Neural cell (in vitro differentiated cells): ENCODE results near the gene ATP2C1. TPM values are rescaled to one million over a fixed set of nuclear protein-coding genes. Genes with fewer than 3 reads are reported as not detected.

Experiments
- H2AFZ ChIP-seq: fragments of 200-600, 300-800 bp; sonication (generic), shearing (Covaris generic); 2 replicates; pipeline ENCODE4 v1.6.0; 2014; ENCODE audit warnings: low read depth, mild to moderate bottlenecking, antibody characterized with exemption, low read length, moderate library complexity
- H3F3A ChIP-seq: fragments of 200-600 bp; shearing (Covaris generic); 2 replicates; pipeline ENCODE4 v1.6.1; 2016; ENCODE audit warnings: mild to moderate bottlenecking, moderate library complexity, mixed read lengths, antibody characterized with exemption, low read length; ENCODE audit not compliant: insufficient read depth, poor library complexity, severe bottlenecking
- H3K27ac ChIP-seq: fragments of 200-600, 300-800 bp; sonication (generic), shearing (Covaris generic); 2 replicates; pipeline ENCODE4 v1.5.1; 2014; ENCODE audit warnings: mild to moderate bottlenecking, low read length, moderate library complexity
- H3K27me3 ChIP-seq: fragments of 300-800, 200-600 bp; sonication (generic), shearing (Covaris generic); 2 replicates; pipeline ENCODE4 v1.6.0; 2014; ENCODE audit warnings: mild to moderate bottlenecking, low read depth, low read length, moderate library complexity; ENCODE audit not compliant: insufficient read depth
- H3K36me3 ChIP-seq: fragments of 300-800, 200-600 bp; sonication (generic), shearing (Covaris generic); 2 replicates; pipeline ENCODE4 v1.5.1; 2014; ENCODE audit warnings: mild to moderate bottlenecking, antibody characterized with exemption, low read length, moderate library complexity; ENCODE audit not compliant: insufficient read depth
- H3K4me2 ChIP-seq: fragments of 300-800, 200-600 bp; sonication (generic), shearing (Covaris generic); 2 replicates; pipeline ENCODE4 v1.6.0; 2014; ENCODE audit warnings: mild to moderate bottlenecking, low read length
- H3K4me3 ChIP-seq: fragments of 300-800, 200-600 bp; sonication (generic), shearing (Covaris generic); 2 replicates; pipeline ENCODE4 v1.5.1; 2014; ENCODE audit warnings: mild to moderate bottlenecking, low read length, moderate library complexity
- H3K79me2 ChIP-seq: fragments of 200-600 bp; shearing (Covaris generic); replicated peaks from 2 replicates; pipeline ENCODE4 v1.6.0; 2014; ENCODE audit warnings: mild to moderate bottlenecking, low read length, moderate library complexity; ENCODE audit not compliant: insufficient read depth
- H3K9ac ChIP-seq: fragments of 300-800, 200-600 bp; sonication (generic), shearing (Covaris generic); 2 replicates; pipeline ENCODE4 v1.6.1; 2016; ENCODE audit warnings: mild to moderate bottlenecking, low read length, mixed read lengths
- H3K9me2 ChIP-seq: fragments of 200-600 bp; shearing (Covaris generic); 2 replicates; pipeline ENCODE4 v1.6.1; 2016; ENCODE audit warnings: mild to moderate bottlenecking, low read length, mixed read lengths; ENCODE audit not compliant: insufficient read depth
- H3K9me3 ChIP-seq: fragments of 200-600, 300-800 bp; sonication (generic), shearing (Covaris generic); 2 replicates; pipeline ENCODE4 v1.6.1; 2016; ENCODE audit warnings: mild to moderate bottlenecking, mixed run types, low read length, moderate library complexity, mixed read lengths
- H4K20me1 ChIP-seq: fragments of 200-600 bp; shearing (Covaris generic); 2 replicates; pipeline ENCODE4 v1.6.1; 2016; ENCODE audit warnings: mild to moderate bottlenecking, mixed run types; ENCODE audit not compliant: insufficient read depth
- CTCF ChIP-seq: fragments of 450-650 bp; IDR thresholded peaks from 2 replicates; pipeline ENCODE4 v1.5.1; 2014; ENCODE audit warnings: antibody characterized with exemption, mild to moderate bottlenecking, moderate library complexity; ENCODE audit not compliant: poor library complexity, severe bottlenecking
- EP300 ChIP-seq: fragments of 450-650 bp; conservative IDR thresholded peaks from 2 replicates; pipeline ENCODE4 v1.6.1; 2014; ENCODE audit warnings: antibody characterized with exemption, mild to moderate bottlenecking, moderate library complexity; ENCODE audit not compliant: poor library complexity, severe bottlenecking
- EZH2 ChIP-seq: fragments of 200-600, 300-800 bp; shearing (Covaris generic), sonication (generic); IDR thresholded peaks from 2 replicates; pipeline ENCODE4 v1.6.1; 2014; ENCODE audit warnings: antibody characterized with exemption, low read length, borderline replicate concordance, mild to moderate bottlenecking; ENCODE audit not compliant: insufficient read depth, poor library complexity, severe bottlenecking
- MXI1 ChIP-seq: fragments of 450-650 bp; conservative IDR thresholded peaks from 2 replicates; pipeline ENCODE4 v1.6.1; 2014; ENCODE audit warnings: antibody characterized with exemption, mild to moderate bottlenecking; ENCODE audit not compliant: poor library complexity, severe bottlenecking
- POLR2AphosphoS5 ChIP-seq: IDR thresholded peaks from 2 replicates; pipeline ENCODE4 v1.6.1; 2012
- RAD21 ChIP-seq: fragments of 450-650 bp; conservative IDR thresholded peaks from 2 replicates; pipeline ENCODE4 v1.6.1; 2014; ENCODE audit warnings: antibody characterized with exemption, mild to moderate bottlenecking, moderate library complexity
- REST ChIP-seq: IDR thresholded peaks from 2 replicates; pipeline ENCODE4 v1.6.1; 2012; ENCODE audit warnings: borderline replicate concordance
- SMC3 ChIP-seq: fragments of 450-650 bp; conservative IDR thresholded peaks from 2 replicates; pipeline ENCODE4 v1.6.1; 2014; ENCODE audit warnings: antibody characterized with exemption, mild to moderate bottlenecking, moderate library complexity; ENCODE audit not compliant: poor library complexity
- TAF1 ChIP-seq: IDR thresholded peaks from 2 replicates; pipeline ENCODE4 v1.6.1; 2012; ENCODE audit warnings: low read depth
- polyA plus RNA-seq: library from polyadenylated mRNA; depleted of rRNA; stranded (reverse); fragments of >200 nt; gene quantifications from 2 replicates; pipeline ENCODE4 v1.2.3, GENCODE V29; 2014

Gene ATP2C1
- polyA plus RNA-seq, 1 donor from 2014 or later: 134 TPM

GRCh38 chr3:130876594-130876993 is 17.3 kb upstream of the ATP2C1 start:
- H3K36me3 ChIP-seq: no peaks in the 10 kb centered on the region
- no peak overlapping the region for H3K4me3 ChIP-seq
- no peaks in the 10 kb centered on the region for H3K9me3 ChIP-seq
- no peaks in the 10 kb centered on the region for H3K9me2 ChIP-seq
- no peak overlapping the region for H2AFZ ChIP-seq
- H4K20me1 ChIP-seq: no peaks in the 10 kb centered on the region
- H3K27me3 ChIP-seq: no peaks in the 10 kb centered on the region
- H3F3A ChIP-seq: no peaks in the 10 kb centered on the region
- no peak overlapping the region for H3K27ac ChIP-seq
- no peaks in the 10 kb centered on the region for H3K79me2 ChIP-seq
- TF ChIP-seq REST (no peak), SMC3 (no peak), TAF1 (no peak), EZH2 (no peak), MXI1 (no peak), CTCF (no peak), RAD21 (no peak), EP300 (no peak)
- H3K4me2 ChIP-seq: no peak overlapping the region
- H3K9ac ChIP-seq: no peak overlapping the region

GRCh38 chr3:130878464-130878863 is 15.4 kb upstream of the ATP2C1 start:
- Histone ChIP-seq H3K27ac (no peak overlapping the region), H3K36me3 (no peaks in the 10 kb centered on the region), H3K27me3 (no peaks in the 10 kb centered on the region), H3F3A (no peaks in the 10 kb centered on the region), H4K20me1 (no peaks in the 10 kb centered on the region), H3K4me3 (no peak overlapping the region), H3K9ac (no peak overlapping the region), H3K79me2 (no peaks in the 10 kb centered on the region), H3K4me2 (no peak overlapping the region), H3K9me2 (no peaks in the 10 kb centered on the region), H2AFZ (no peak overlapping the region), H3K9me3 (no peaks in the 10 kb centered on the region)
- no peak for TF ChIP-seq RAD21
- TF ChIP-seq EZH2: no peak
- no peak for TF ChIP-seq TAF1
- TF ChIP-seq POLR2AphosphoS5: no peak
- TF ChIP-seq SMC3: no peak
- no peak for TF ChIP-seq REST
- no peak for TF ChIP-seq EP300
- TF ChIP-seq CTCF: no peak
- TF ChIP-seq MXI1: no peak
